Pulmonary artery endothelial cell (primary cell): ENCODE measurements around the gene TRMU. TPM values are rescaled to one million over a fixed set of nuclear protein-coding genes. Genes with fewer than 3 reads are reported as not detected.

Experiments
- DNase-seq: peaks from one replicate; pipeline ENCODE4 v3.0.0-alpha.2; 2011; ENCODE audit warnings: low read depth, low spot score
- total RNA-seq: library from RNA; depleted of rRNA; stranded (reverse); fragments of >200 nt; gene quantifications from 2 replicates; pipeline ENCODE4 v1.2.3, GENCODE V29; 2014

TRMU gene
- total RNA-seq, 1 donor from 2014 or later = 28.4 TPM

DNA sequence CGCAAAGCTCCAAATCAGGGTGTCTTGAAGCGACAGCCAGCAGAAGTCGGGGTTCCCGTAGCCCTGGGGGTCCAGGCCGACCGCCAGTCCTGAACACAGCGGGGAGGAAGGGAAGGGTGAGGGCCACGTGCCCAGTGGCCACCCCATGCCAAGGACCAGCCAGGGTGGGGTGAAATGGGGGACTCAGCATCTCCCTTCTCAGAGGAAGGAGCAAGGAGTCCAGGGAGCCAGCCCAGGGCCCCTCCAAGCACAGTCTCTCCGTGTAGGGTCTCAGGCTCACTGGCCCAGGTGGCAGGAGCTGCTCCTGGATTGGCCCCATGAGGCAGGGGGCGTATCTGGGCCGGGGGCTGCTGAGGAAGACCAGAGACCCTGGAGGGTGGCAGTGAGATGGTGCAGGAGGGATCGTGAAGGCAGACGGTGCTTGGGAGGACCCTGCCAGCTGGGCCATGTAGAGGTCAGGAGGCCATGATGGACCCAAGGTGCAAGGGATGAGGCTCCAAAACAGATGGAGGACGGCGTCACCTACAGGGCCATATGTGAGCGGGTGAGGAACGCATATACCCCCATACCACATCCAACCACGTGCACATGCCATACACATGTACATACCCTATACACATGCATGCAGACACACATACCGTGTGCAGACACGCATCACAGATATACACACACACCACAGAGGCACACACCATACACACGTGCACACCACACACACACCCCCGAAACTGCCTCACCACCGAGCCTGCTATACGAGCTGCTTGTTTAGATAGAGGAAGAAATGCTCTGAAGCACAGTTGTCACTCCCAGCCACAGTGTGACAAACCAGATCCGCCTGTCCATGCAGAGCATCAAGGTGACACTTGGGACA, 34.4 kb downstream of the TRMU start:
- no peak for DNase-seq

DNA sequence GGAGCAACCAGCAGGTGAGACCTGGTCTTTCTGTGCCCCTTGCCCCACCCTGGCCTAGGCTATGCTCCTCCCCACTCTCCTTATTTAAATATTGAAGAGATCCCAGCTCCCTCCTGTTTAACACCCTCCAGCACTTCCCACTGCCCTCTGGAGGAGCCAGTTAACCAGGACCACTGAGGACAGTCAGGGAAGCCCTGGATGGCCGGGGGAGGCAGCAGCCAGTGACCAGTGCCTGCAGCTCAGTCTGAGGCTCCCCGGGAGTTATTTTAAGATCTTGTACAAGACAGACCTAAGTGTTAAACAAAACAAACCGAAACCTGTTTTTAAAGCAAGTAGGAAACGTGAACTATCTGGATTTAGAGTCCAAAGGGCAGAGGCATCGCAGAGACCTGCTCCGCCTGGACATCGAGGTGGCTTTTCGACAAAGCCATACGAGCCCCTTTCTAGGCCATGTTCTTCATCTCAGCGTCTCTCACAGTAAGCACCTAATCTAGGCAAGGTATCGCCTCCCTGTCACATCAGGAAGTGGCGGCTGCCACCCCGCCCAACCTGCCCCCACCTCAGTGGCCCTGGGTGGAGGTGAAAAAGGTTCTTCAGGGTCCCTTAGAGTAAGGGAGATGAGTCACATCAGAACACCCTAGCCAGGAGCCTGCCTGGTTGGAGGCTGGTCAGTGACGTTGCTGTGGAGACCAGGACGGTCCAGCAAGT, 35.2 kb downstream of the TRMU start:
- no peak for DNase-seq

DNA sequence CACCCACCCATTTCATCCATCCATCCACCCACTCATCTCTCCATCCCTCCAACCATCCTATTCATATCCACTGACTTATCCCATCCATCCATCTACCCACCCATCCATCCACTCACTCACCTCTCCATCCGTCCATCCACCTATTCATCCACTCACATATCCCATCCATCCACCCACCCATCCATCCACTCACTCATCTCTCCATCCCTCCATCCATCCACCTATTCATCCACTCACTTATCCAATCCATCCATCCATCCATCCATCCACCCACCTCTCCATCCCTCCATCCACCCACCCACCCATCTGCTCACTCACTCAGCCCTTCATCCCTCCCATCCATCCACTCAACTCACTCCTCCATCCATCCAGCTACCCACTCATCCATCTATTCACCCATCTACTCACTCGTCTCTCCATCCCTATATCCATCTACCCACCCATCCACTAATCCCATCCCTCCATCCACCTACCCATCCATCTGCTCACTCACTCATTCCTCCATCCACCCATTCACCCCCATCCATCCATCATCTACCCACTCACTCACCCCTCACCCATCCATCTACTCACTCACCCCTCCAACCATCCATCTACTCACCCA, 36.2 kb downstream of the TRMU start:
- DNase-seq = no peak

DNA sequence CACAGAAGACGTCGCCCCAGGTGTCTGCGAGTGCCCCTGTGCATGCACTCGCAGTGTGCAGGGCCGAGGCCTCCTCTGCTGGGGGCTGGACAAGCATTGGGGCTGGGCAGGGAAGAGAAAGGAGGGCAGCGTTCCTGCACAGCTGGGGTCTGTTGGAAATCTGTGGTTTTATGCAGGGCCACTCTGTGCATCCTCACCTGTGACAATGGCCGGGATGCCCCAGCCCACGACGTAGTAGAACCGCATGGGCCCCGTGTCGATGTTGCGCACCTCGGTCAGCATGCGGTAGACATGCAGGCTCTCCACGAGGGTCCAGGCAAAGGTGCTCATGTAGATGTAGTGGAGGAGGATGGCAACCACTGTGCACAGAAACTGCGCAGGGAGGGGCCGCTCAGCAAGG, 37.2 kb downstream of the TRMU start:
- no peak for DNase-seq

DNA sequence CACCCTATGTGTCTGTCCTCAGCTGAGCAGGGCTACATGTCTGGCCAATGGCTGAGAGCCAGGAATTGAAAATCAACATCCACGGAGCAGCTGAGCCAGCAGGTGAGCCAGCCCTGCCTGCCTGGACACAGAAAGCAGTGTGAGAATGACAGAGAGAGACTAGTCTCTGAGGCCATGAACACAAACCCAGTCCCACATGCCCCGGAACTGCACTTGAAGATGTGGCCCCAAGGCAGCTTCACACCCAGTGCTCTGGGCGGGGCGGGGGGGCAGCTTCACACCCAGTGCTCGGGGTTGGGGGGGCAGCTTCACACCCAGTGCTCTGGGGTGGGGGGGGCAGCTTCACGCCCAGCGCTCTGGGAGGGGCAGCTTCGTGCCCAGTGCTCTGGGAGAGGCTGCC, 37.6 kb downstream of the TRMU start:
- DNase-seq = no peak

DNA sequence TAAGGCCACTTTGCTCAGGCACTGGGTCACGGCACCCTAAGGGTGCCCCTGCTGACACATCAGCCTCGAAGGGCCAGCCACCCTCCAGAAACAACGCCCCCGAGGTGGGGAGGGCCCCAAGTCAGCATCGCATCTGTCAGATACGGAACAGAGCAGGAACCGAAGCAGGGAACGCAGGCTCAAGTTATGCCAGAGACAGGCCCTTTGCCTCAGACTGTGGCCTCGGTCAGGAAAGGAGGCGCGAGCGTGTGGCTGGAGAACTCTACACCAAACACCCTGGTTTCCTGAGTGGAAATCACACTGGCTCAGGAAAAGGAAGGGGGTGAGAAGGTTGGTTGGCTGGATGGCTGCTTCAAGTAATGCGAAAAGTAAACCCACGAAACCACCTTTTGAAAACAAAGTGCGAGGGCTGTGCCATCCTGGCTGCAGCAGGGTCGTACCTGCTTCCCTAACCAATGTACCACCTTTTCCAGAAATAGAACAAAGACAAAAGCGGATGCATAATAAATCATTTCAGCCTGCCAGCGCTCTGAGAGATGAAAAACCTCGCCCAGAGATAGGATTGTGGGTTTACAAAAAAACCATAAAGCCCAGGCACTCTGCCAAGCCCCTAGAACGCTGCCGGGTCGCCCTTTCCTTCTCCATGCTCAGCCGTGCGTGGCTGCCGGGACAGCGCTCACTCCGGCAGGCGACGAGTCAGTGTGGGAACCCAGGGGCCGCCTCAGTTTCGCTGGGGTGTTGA, 38.6 kb downstream of the TRMU start:
- no peak for DNase-seq

DNA sequence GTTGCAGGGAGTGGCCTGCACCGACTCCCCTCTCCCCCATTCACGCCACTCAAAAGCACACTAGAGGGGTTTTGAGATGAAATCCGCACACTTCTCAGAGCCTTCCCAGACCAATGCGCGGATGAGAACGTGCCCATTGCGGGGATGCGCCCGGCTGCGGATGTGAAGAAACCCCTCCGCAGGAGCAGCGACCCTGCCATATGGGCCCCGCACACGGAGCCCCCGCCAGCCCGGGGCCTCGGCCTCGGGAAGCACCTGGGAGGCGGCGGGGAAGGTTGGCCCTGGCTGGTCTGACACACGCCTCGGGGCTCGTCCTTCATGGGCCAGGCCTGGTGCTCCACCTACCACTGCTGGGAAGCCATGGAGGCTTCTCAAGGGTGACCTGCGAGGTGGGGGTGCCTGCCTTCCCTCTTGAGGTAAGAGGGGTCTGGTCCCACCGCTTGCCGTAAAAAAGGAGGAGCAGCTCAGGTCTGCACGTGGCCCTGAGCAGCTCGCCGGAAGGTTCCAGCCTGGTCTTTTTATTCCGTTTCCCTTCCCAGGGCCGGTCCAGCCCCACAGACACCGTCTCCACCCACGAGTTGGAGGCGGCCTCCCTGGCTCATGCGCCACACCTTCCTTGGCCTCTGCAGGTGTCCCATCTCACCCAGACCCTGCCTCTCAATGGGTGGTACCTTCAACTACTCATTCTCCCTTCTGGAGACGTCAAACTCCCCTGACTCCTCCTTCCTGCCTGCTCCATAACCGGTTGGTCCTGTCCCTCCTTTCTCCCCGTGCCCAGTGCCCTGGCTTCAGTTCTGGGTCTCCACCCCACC, 39.4 kb downstream of the TRMU start:
- DNase-seq = no peak

DNA sequence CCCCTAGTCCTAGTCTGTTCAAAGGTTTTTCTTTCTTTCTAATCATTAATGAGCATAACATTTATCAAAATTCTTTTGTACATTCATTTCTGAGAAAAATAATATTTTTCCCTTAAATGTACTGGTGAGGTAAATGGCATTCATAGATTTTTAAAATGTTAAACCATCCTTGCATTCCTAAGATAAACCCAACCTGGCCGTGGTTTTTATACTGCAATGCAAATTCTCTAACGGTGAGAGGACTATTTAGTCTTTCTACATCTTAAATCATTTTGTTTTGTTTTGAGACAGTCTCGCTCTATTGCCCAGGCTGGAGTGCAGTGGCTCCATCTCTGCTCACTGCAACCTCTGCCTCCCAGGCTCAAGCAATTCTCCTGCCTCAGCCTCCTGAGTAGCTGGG, 40.6 kb downstream of the TRMU start:
- DNase-seq = no peak

DNA sequence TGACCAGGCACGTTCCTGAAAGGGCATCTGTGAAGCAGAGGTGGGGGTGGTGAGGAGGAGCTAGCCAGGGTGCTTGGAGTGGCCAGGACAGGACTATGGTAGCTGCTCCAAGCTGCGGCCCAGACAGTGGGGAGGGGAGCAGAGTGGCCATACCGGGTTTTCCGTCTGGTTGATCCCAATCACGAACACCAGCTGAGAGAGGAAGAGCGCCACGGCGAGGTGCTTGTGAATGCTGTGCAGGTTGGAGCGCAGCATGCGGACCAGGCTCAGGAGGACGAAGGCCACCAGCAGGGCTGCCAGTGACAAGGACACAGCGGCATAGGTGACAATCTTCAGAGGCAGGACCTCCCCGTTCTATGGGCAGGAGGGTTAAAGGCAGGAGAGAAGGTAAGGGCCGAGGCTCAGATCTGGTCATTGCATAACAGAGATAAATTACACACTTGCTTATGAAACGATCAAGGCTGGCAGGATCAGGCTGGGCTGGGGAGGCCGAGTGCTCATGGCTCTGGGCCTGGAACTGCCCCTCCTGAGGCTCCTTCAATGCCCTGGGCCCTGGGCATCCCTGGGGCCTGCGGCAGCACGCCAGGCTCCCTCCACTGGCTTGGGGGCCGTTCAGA, 41.5 kb downstream of the TRMU start:
- DNase-seq = no peak

DNA sequence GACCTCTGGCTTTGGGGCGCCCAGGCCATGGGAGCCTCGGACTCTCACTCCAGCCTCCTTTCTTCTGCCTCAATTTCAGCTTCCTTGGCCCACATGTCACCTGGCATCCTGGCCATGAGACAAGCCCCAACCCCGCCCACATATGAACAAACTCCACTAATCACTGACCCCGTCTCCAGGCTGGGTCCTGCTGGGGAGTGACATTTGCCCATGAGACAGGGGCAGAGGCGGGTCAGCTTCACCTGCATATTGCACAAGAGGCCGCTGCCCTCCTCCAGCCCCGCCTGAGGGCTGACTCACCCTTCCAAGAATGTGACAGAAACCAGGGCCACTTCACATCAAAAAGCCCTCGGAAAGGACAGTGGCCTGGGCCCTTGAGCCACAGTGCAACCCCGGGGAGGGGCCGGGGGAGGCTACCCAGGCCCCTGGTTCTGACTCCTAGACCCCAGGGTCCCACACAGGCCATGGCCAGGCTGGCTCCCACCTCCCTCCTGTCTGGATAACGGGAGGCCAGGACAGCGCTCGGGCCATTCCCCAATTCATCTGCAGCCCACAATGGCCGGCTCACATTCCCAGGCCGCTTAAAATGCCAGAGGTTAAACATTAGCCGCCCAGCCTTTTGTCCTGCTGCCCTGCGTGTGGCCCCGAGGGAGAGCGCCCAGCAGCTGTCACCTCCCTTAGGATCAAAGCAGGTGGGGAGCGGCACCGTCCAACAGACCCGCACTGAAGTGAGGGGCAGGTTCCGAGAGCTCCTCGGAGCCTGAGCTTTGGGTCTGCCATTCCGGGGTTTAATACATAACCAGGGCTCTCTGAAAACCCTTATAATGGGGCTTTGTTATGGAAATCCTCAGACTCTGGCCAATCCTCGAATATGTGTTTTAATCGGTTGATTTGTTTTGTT, 42.3 kb downstream of the TRMU start:
- no peak for DNase-seq

DNA sequence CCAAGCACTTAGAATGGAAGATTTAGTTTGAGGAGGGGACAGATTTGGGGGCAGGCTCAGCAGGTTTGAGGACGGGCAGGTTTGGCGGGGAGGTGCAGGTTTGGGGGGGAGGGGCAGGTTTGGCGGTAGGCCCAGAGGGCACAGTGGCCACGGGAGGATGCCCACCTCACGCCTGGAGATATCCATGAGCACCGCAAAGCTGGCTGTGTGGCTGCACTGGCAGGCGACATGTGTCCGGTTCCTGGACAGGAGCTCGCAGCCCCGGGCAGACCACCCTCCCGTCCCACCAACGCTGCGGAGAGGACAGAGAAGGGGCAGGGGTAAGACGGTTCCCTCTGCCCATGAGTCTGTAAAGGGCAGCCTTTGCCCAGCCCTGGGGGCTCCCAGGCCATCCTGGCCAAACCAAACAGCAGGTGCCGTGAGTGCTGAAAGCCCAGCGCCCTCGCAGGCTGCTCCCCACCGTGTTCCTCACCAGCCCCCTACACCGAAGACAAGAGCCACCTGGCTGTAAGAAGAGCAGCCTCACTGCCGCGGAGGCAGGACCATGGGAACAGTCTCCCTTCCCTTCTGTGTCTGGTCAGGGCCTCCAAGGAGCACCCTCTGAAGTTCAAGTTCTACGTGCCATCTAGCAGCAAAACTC, 43.0 kb downstream of the TRMU start:
- DNase-seq = no peak

DNA sequence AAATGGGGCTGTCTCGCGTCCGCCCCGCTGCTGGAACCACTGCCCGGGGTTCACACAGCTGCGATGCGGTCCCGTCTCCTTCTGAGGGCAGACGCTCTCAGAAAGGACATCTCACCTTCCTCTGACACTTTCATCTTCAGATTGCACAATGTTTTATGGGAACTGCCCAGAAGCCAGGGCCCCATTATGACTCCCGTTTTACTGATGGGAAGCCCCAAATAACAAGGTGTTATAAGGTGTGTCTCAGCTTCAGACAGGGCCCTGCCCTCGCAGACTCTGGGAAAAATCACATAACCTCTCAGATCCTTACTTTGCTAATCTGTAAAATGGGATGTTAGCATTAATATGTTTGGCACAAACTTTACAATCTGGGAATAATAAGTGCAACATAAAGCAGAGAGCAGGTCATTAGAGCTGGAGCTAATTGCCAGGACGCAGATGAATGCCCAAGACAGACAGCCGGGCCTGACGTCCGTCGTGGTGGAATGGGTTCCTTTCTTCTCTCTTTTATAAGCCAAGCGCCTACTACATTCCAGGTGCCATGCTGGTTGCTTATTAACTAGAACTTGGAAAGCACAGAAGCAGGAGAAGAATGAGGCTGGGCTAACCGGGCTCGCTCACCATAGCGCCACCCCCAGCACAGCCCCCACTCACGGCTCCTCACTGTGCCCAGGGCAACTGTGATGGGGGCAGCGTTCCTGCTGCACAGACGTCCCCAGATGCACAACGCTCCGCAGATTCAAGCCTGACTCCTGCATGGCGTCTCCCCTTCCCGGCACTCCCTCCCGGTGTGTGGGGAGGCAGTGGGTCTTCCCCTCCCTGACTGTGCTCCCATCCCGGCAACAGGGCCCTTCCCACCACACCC, 43.8 kb downstream of the TRMU start:
- DNase-seq = no peak

DNA sequence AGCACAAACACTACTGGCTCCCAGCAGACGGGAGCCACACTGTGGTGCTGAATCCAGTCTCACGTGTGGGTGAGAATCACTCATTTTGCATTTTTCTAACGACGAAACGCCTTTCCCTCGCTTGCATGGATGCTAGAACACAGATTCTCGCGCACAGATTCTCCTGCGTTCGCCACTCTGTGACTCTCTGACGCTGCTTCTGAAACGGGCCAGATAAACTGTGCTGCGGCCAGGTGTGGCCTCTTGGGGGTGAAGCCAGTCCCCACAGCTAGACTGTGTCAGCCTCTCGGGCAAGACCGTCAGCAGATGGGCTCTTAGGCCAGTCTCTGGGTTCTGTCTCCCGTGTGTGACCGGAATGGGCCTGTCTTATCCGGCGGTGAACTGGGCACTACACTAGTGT, 44.6 kb downstream of the TRMU start:
- no peak for DNase-seq

DNA sequence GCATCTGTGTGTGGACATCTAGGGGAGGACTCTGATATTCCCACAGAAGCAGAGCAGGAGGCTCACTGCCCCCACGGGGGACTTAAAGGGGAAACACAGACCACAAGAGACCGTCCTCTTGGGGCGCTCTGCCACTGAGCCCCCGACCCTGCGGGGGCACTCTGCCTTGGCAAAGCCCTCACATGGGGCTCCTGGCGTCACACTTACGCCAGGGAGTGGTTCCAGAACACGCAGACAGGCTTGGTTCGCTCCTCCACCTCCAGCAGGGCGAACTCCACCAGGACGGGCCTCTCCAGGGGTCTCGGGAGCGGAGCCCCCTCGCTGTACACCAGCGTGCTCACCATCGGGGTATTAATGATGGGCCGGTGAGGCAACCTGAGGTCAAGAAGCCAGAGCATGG, 45.1 kb downstream of the TRMU start:
- no peak for DNase-seq

DNA sequence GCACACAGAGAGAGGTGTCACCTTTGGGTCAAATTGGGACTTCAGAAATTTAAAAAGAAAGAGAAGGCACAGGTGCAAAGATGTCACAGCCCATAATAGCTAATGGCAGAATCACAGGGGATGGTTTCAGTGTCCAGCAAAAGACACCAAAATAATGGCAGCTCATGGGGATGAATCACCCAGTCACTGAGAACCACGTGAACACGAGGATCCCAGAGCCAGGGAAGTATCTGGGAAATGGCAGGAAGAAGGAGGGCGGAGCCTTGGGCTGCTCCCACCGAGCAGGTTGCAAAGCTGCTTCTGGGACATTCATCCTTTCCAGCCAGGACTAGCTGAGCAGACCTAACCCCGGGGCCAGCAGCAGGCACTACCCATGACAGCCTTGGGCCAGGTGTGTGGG, 45.6 kb downstream of the TRMU start:
- no peak for DNase-seq

DNA sequence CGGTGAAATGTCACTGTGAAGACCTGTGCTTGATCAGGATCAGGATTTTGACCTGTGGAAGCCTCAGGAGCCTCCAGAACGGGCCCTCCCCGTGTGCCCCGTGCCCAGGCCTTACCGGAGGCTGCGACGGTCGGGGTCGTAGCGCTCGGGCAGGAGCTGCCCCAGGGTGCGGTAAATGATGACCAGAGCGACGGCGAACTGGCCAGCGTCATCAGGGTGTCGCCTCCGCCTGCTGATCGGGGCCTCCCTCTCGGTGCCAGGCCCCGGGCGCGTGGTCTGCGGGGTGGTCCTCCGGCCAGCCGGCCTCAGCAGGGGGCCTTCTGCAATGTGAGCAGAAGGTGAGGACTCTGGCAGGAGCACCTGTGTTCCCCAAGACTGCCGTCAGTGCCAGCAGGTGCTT, 46.2 kb downstream of the TRMU start:
- no peak for DNase-seq

DNA sequence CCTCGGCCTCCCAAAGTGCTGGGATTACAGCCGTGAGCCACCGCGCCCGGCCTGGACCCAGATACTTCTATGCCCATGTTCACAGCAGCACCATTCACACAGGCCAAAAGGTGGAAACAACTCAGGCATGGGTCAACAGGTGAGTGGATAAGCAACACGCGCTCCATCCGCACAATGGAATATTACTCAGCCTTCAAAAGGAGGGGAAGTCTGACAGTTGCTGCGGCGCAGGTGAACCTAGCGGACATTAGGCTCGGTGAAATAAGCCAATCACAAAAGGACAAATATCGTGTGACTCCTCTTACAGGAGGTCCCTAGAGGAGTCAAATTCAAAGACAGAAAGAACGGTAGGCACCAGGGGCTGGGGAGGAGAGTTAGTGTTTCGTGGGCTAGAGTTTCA, 47.0 kb downstream of the TRMU start:
- no peak for DNase-seq

DNA sequence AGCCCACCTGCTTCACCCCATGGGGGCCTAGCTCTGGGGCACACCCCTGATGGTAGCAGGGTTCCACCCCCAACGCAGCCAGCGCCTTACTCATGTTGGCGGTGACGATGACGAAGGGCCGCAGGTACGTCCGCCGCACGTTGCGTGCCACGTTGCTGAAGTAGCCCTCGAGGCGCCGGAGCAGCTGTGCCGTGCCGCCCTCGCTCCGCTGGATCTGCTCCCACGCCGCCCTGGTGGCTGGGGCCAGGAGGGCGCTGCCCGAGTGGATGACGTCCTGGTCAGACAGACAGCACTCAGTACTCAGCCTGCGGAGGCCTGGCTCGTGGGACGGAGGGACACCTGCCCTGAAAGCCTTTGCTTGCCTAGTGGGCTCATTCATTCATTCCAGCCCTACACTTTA, 50.8 kb downstream of the TRMU start:
- no peak for DNase-seq
